MM.1S (cell line): ENCODE data around the gene MSI1.

Experiments used
- DNase-seq: peaks from one replicate; pipeline ENCODE4 v3.0.0-alpha.2; 2015
- H2AFZ ChIP-seq: fragments of 300-600 bp; sonication (generic); 2 replicates; pipeline ENCODE4 v1.6.0; 2016; ENCODE audit warnings: antibody characterized with exemption, low read length
- H3F3A ChIP-seq: fragments of 300-600 bp; sonication (generic); 2 replicates; pipeline ENCODE4 v1.6.1; 2016; ENCODE audit warnings: mild to moderate bottlenecking, antibody characterized with exemption, low read length, moderate library complexity, mixed read lengths; ENCODE audit not compliant: insufficient read depth
- H3K27ac ChIP-seq: fragments of 300-600 bp; sonication (generic); 2 replicates; pipeline ENCODE4 v1.5.1; 2016; ENCODE audit warnings: mild to moderate bottlenecking, low read length
- H3K27me3 ChIP-seq: fragments of 300-600 bp; sonication (generic); replicated peaks from 2 replicates; pipeline ENCODE4 v1.6.0; 2016; ENCODE audit warnings: low read length; ENCODE audit not compliant: insufficient read depth
- H3K36me3 ChIP-seq: fragments of 300-600 bp; sonication (generic); replicated peaks from 2 replicates; pipeline ENCODE4 v1.6.1; 2016; ENCODE audit warnings: mild to moderate bottlenecking, low read length, mixed read lengths; ENCODE audit not compliant: insufficient read depth
- H3K4me1 ChIP-seq: fragments of 300-600 bp; sonication (generic); 2 replicates; pipeline ENCODE4 v1.6.1; 2016; ENCODE audit warnings: low read length, mixed read lengths
- H3K4me2 ChIP-seq: fragments of 300-600 bp; sonication (generic); 2 replicates; pipeline ENCODE4 v1.6.0; 2016; ENCODE audit warnings: low read depth, low read length
- H3K4me3 ChIP-seq: fragments of 300-600 bp; sonication (generic); 2 replicates; pipeline ENCODE4 v1.5.1; 2016; ENCODE audit warnings: low read length, mixed read lengths
- H3K79me2 ChIP-seq: fragments of 300-600 bp; sonication (generic); 2 replicates; pipeline ENCODE4 v1.6.1; 2016; ENCODE audit warnings: mixed run types, low read length, mixed read lengths
- H3K9ac ChIP-seq: fragments of 300-600 bp; sonication (generic); 2 replicates; pipeline ENCODE4 v1.6.1; 2016; ENCODE audit warnings: low read length, mixed read lengths
- H3K9me2 ChIP-seq: fragments of 300-600 bp; sonication (generic); replicated peaks from 2 replicates; pipeline ENCODE4 v1.6.1; 2016; ENCODE audit warnings: mild to moderate bottlenecking, low read length, mixed read lengths; ENCODE audit not compliant: insufficient read depth
- H3K9me3 ChIP-seq: fragments of 300-600 bp; sonication (generic); replicated peaks from 2 replicates; pipeline ENCODE4 v1.6.1; 2016; ENCODE audit warnings: mild to moderate bottlenecking, low read length, mixed read lengths; ENCODE audit not compliant: insufficient read depth
- H4K20me1 ChIP-seq: fragments of 300-600 bp; sonication (generic); 2 replicates; pipeline ENCODE4 v1.6.1; 2016; ENCODE audit warnings: mild to moderate bottlenecking, low read length, moderate library complexity, mixed read lengths; ENCODE audit not compliant: insufficient read depth
- CTCF ChIP-seq: fragments of 300-600 bp; sonication (generic); IDR thresholded peaks from 2 replicates; pipeline ENCODE4 v1.5.1; 2016; ENCODE audit warnings: antibody characterized with exemption, low read length, mixed read lengths
- EZH2 ChIP-seq: fragments of 300-600 bp; sonication (generic); optimal IDR thresholded peaks from 2 replicates; pipeline ENCODE3; 2017; ENCODE audit warnings: low read depth, mild to moderate bottlenecking, antibody characterized with exemption, low read length, mixed read lengths
- EZH2phosphoT487 ChIP-seq: fragments of 300-600 bp; sonication (generic); IDR thresholded peaks from 2 replicates; pipeline ENCODE4 v1.6.1; 2018; ENCODE audit warnings: antibody characterized with exemption, low read length

Gene MSI1

DNA sequence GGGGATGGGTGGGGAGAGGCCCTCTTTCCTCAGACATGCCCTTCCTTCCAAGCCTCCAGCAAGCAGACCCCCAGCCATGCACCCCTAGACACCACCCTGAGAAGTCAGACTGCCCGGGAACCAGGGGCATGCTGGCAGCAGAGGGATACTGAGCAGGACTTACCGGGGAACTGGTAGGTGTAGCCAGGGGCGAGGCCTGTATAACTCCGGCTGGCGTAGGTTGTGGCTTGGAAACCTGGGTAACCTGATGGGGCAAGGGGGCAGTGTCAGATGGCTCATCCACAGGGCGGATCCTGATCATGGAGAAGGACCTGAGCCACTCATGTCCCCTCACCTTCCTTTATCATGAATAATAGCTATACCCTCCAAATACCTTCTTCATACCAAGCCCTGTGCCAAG lies 15.8 kb downstream of the MSI1 start:
- H3K36me3 ChIP-seq = no peaks in the 10 kb centered on the region
- H3K4me2 ChIP-seq = no peak overlapping the region
- H3K4me1 ChIP-seq = no peaks in the 10 kb centered on the region
- H4K20me1 ChIP-seq = no peaks in the 10 kb centered on the region
- H2AFZ ChIP-seq = no peak overlapping the region
- H3K27ac ChIP-seq = no peak overlapping the region
- H3K27me3 ChIP-seq = no peaks in the 10 kb centered on the region
- H3K9me2 ChIP-seq = no peaks in the 10 kb centered on the region
- H3K4me3 ChIP-seq = no peak overlapping the region
- DNase-seq = no peak
- no peaks in the 10 kb centered on the region for H3K79me2 ChIP-seq
- H3K9ac ChIP-seq = no peak overlapping the region
- H3K9me3 ChIP-seq = no peaks in the 10 kb centered on the region
- H3F3A ChIP-seq = no peaks in the 10 kb centered on the region
- TF ChIP-seq EZH2phosphoT487 (no peak), CTCF (no peak), EZH2 (no peak)

DNA sequence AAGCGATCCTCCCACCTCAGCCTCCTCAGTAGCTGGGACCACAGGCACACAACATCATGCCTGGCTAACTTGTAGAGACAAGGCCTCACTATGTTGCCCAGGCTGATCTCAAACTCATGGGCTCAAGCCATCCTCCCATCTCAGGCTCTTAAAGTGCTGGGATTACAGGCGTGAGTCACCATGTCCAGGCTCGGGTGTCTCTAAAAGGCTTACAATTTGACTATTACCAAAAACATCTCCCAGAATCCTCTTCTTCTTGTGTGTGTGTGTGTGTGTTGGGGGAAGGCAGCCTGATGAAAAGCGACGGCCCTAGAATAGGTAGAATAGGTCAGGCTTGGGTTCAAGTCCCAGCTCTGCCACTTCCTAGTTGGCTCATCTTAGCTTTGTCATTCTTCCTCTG lies 16.8 kb downstream of the MSI1 start:
- Histone ChIP-seq H3K27me3 (no peaks in the 10 kb centered on the region), H3K9me3 (no peaks in the 10 kb centered on the region), H3K4me3 (no peak overlapping the region), H3K9ac (no peak overlapping the region), H2AFZ (no peak overlapping the region), H3K36me3 (no peaks in the 10 kb centered on the region), H3K79me2 (no peaks in the 10 kb centered on the region), H3F3A (no peaks in the 10 kb centered on the region), H4K20me1 (no peaks in the 10 kb centered on the region), H3K27ac (no peak overlapping the region), H3K9me2 (no peaks in the 10 kb centered on the region), H3K4me1 (no peaks in the 10 kb centered on the region), H3K4me2 (no peak overlapping the region)
- no peak for DNase-seq
- TF ChIP-seq CTCF (no peak), EZH2 (no peak), EZH2phosphoT487 (no peak)

GRCh38 chr12:120350576-120351350 lies 18.2 kb downstream of the MSI1 start:
- TF ChIP-seq CTCF = no peak
- no peak for TF ChIP-seq EZH2
- TF ChIP-seq EZH2phosphoT487 = no peak
- no peaks in the 10 kb centered on the region for H4K20me1 ChIP-seq
- no peak overlapping the region for H3K27ac ChIP-seq
- H3K9me3 ChIP-seq = no peaks in the 10 kb centered on the region
- no peak overlapping the region for H3K9ac ChIP-seq
- H3K4me2 ChIP-seq = no peak overlapping the region
- no peaks in the 10 kb centered on the region for H3F3A ChIP-seq
- H3K4me1 ChIP-seq = no peaks in the 10 kb centered on the region
- no peak overlapping the region for H3K4me3 ChIP-seq
- no peaks in the 10 kb centered on the region for H3K27me3 ChIP-seq
- H2AFZ ChIP-seq = no peak overlapping the region
- H3K79me2 ChIP-seq = no peaks in the 10 kb centered on the region
- DNase-seq = no peak
- no peaks in the 10 kb centered on the region for H3K36me3 ChIP-seq
- no peaks in the 10 kb centered on the region for H3K9me2 ChIP-seq
